DMS53 treated with DMSO at 0.1 percent for 48 hours (cell line): ENCODE measurements around the gene MEAF6.
"Not testable (repeated sequence)": the region's sequence is repeated elsewhere in the genome, so short reads cannot be mapped to it uniquely, and the experiment has no call there.

Source experiments
- DNase-seq: peaks from one replicate; lab custom pipeline; 2025; ENCODE audit not compliant: unreplicated experiment; lab: John Stamatoyannopoulos, UW

MEAF6 gene

GRCh38 chr1:37532418-37533156 lies 18.0 kb upstream of the MEAF6 start:
- not testable (repeated sequence) for DNase-seq

- DNase-seq: not testable (repeated sequence)
Observed at GRCh38 chr1:37529888-37530287, 15.3 kb upstream of the MEAF6 start.

- DNase-seq: no peak
Observed at GRCh38 chr1:37519613-37520012, 5.0 kb upstream of the MEAF6 start.

GRCh38 chr1:37518929-37519328 lies 4.4 kb upstream of the MEAF6 start:
- DNase-seq: not testable (repeated sequence)

GRCh38 chr1:37518241-37518640 lies 3.7 kb upstream of the MEAF6 start:
- DNase-seq: not testable (repeated sequence)

- no peak for DNase-seq
Observed at GRCh38 chr1:37517569-37517968, 3.0 kb upstream of the MEAF6 start.

GRCh38 chr1:37515185-37516034 lies 844 bp upstream of the MEAF6 start:
- DNase-seq: no peak

GRCh38 chr1:37513795-37514349 lies 694 bp downstream of the MEAF6 start:
- DNase-seq: peak; percentile 26

GRCh38 chr1:37509181-37509580 lies 5.4 kb downstream of the MEAF6 start:
- no peak for DNase-seq

GRCh38 chr1:37506740-37507139 lies 7.8 kb downstream of the MEAF6 start:
- no peak for DNase-seq

GRCh38 chr1:37502791-37503190 lies 11.8 kb downstream of the MEAF6 start:
- DNase-seq: not testable (repeated sequence)

- no peak for DNase-seq
Observed at GRCh38 chr1:37502104-37502503, 12.5 kb downstream of the MEAF6 start.

- DNase-seq: no peak
Observed at GRCh38 chr1:37501661-37502060, 12.9 kb downstream of the MEAF6 start.

GRCh38 chr1:37498872-37499617 lies 15.5 kb downstream of the MEAF6 start:
- peak; percentile 53 for DNase-seq

- peak; percentile 82 for DNase-seq
Observed at GRCh38 chr1:37497832-37498231, 16.7 kb downstream of the MEAF6 start.

GRCh38 chr1:37495875-37496274 lies 18.7 kb downstream of the MEAF6 start:
- no peak for DNase-seq

GRCh38 chr1:37493336-37494098 lies 21.0 kb downstream of the MEAF6 start:
- DNase-seq: no peak

- no peak for DNase-seq
Observed at GRCh38 chr1:37487619-37487984, 27.0 kb downstream of the MEAF6 start.

GRCh38 chr1:37486680-37487618 lies 27.6 kb downstream of the MEAF6 start:
- DNase-seq: peak; percentile 40
